ENCODE results near the gene SRGAP1.
"Not testable (repeated sequence)": the region's sequence is repeated elsewhere in the genome, so short reads cannot be mapped to it uniquely, and the experiment has no call there.

Gene SRGAP1

DNA sequence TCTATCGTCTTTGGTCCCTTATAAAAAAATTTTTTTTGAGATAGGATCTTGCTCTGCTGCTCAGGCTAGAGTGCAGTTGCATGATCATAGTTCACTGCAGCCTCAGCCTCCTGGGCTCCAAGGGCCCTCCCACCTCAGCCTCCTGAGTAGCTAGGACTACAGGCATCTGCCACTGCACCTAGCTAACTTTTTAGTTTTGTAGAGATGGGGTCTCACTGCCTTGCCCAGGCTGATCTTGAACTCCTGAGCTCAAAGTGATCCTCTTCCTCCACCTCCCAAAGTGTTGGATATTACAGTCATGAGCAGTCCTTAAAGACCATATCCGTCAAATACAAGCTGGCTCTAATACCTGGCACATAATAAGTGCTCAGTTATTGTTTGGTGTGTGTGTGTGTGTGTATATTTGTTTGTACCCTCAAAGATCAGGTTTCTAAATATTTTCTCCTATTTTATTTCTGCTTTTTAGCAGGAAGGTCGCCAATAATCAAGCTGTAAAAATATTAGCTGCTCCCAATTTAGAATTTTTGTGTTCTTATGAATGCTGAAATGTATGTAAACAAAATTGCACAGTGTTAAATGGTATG is 30.5 kb downstream of the SRGAP1 start:
- no peak for DNase-seq

DNA sequence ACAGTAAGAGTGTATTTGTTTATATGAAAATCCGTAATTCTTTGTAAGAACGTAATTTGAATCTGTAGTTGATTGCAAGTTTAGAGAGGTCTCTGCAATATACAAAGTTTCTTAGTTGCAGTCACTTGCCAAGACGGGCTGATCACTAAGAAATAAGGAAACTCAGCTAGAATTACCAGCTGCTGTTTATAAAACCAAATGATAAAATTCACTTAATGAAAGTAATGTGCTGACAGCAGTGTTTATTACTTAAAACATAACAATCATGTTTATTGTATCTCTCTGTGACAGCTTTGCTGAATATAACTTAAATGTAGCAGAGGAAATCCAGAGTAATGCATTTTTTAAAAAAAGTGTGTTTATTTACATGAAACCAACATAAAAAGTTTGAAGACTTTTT is 31.2 kb downstream of the SRGAP1 start:
- no peak for DNase-seq

DNA sequence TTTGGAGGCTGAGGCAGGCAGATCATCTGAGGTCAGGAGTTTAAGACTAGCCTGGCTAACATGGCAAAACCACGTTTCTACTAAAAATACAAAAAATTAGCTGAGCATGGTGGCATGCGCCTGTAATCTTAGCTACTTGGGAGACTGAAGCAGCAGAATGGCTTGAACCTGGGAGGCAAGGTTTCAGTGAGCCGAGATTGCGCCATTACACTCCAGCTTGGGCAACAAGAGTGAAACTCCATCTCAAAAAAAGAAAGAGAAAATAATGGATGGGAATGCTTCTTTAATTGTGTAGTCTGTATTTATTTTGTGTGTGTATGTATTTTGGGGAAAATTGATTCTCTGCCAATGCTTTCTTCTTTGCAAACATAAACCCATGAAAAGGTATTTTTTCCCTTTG is 32.5 kb downstream of the SRGAP1 start:
- no peak for DNase-seq

DNA sequence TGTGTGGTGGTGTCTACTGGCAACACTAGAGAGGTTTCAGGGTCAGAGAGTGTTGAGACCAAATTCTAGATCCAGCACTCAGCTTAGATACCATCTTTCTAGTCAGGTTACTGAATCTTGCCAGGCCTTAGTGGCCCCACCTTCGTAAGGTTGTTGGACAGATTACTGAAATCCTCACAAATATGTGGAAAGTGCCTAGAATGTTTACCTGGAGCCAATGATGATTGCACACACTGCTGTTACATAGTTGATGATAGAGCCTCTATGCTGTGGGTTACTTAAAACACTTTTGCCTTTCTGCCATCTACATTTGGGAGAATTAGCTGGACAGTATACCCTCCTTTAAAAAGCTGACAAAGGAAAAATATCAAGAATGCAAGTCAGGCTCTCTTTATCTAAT is 33.2 kb downstream of the SRGAP1 start:
- no peak for DNase-seq

DNA sequence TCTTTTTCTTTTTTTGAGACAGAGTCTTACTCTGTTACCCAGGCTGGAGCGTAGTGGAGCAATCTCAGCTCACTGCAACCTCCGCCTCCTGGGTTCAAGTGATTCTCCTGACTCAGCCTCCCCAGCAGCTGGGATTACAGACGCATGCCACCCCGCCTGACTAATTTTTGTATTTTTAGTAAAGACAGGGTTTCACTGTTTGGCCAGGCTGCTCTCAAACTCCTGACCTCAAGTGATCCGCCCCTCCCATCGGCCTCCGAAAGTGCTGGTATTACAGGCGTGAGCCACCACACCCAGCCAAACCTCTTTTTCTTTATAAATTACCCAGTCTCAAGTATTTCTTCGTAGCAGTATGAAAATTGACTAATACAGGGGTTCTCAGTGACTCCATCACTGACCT is 35.7 kb downstream of the SRGAP1 start:
- not testable (repeated sequence) for DNase-seq

DNA sequence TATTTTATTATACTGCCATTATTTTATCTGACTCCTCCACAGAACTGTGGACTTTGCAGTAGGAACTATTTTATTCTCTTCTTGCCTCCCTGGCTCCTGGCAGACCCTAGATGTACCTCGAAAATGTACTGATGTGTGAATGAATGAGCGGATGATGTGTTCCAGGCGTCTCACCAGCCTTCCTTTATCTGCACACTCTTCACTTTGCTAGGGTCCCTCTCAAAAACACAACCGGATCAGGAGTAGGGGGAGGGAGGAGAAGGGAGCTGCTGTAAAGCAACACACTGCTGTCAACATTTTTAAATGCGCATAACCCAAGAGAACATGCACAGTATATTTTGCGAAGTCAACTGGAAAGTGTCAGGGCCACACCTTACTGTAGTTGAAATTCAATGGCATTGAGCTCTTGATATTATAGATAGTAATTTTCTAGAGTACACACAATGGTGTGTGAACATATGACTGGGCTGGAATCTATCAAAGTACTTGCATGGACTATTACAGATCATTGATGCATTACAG is 36.3 kb downstream of the SRGAP1 start:
- no peak for DNase-seq

DNA sequence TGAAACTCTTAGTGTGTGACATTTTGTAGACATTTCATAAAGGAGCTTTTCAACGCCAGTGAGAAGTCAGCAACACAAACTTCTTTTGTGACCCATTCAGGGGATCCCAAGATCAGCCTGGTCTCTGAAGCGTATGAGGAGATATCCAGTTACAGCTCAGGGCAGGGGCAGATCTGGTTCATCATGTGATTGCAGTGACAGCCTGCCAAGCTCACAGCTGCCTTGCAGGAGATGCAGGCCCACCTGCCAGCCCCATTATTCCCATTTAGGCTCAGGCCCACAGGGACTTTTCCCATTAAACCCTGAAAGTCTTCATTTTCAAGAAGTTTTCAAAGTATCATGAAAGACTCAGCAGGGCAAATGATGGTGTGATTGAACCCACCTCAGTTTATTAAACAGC is 38.3 kb downstream of the SRGAP1 start:
- no peak for DNase-seq

DNA sequence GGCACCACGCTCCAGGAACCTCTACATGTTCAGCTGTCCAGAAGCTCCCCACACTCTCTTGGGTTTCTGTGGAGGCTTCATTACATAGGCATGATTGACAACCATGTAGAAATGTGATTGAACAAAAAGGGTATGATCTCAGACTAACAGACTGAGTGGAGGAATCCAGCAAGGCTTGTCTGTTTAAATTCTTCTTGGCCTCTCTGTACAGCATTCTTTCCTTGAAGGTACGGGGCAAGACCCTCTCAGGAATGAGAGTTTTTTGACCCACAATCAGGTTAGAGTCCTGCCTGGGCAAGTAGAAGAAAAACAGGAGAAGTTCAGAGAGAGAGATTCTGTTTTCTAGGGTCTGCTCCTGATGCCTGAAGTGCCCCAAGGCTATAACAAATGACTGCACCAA is 40.9 kb downstream of the SRGAP1 start:
- DNase-seq, result no peak

DNA sequence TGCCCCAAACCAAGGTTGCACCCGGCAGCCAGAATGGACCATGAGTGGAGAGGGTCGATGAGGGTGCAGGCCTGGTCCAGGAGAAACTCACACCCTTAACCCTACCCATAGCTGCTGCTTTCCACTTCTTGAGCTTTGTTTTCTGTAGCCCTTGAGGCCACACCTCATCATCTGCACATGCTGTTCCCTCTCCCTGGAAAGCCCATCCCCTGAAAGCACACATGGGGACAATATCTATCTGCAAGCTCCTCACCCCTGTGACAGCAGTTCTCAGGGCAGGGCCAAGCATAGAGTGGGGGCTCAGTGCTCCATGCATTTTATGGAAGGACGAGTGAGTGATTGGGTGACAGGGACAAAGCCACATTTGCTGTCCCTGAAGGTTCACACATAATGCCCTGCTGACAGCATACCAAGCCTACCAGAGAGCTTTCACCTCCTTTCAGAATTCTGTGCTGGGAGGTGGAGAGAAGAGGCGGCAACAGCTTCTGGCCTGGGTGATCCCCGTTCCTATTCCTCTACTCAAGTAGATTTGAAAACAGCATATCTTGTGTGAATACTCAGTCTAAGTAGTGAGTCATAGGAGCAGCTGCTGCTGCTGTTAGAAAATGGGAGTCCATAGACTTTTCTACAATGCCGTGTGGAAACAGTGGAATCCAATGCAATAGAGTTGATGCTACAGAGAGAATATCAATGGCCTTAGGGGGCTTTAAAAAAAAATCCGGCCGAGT is 44.6 kb downstream of the SRGAP1 start:
- DNase-seq, result no peak

DNA sequence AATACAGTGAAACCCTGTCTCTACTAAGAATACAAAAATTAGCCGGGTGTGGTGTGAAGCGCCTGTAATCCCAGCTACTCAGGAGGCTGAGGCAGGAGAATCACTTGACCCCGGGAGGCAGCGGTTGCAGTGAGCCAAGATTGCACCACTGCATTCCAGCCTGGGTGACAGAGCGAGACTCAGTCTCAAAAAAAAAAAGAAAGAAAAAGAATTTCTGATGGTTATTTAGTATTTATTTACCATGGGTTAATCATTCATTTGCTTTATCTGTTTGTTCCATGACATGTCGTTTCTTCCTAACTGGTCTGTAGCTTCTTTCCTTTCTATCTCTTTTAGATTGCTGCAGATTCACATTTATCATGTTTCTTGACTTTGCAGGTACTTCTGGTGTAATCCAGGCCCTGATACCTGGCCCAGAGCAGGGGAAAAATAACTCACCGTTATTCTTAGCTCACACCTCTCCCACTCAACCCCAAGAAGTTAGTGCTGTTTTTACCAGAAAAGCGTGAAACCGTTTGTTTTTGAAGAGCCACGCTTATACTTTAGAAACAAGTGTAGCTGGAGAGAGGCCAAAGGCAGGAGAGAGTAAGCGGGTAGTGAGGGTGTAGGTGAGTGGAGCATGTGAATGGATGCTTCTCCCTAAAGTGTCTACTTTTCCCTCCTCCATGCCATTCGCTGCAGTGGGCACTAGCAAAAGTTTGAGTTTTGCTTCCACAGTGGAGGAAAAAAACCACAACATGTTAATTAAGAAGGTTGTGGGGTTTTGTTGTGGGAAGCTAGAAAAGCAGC is 45.4 kb downstream of the SRGAP1 start:
- DNase-seq, result no peak

DNA sequence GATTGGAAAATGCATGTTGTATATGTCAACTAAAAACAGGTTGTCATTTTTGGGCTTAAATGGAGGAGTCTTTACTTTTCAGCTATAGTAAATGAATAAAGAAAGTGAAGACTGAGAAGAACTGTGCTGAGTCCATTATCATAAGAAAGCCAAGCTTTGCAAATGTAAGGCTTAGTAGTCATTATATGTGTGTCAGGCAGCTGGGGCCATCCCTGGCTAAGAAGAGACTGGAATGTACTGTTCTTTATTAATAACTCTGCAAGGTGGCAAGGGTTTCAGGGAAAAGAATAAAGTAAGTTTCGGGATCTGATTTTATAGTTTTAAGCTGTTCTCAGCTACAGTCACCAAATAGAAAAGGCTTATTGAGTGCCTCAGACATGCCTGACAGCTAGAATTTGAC is 48.7 kb downstream of the SRGAP1 start:
- no peak for DNase-seq

DNA sequence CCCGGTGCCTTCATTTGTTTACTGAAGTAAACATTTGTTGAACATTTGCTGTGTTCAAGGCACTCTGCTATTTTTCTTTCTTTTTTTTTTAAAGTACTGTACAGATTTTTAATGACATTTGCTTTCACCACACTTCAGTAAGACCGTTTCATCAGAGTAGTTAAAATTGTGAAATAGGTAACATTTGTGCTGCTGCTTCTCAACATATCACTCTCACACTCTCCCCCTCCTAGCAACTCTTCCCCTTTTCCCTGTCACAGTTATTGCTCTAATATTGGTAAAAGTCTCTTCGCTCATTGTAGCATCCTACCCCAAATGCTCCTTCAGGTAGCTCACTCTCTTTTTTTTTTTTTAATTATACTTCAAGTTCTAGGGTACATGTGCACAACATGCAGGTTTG is 49.6 kb downstream of the SRGAP1 start:
- no peak for DNase-seq

DNA sequence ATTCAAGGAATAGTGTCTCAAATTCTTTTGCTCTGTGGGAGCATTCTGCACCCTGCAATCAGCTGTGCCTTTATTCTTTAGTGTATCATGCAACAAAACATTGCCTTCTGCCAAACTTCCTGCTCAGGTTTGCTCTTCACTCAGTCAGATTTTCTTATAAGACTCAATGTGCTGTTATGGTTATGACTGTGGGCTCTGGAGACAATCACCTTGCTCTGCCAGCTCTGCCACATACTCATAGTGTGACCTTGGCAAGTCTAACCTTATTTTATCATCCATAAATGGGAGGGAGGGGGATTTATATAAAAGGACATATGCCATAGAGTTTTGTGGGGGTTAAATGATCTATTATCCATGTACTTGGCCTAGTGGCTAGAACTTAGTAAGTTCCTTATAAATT is 51.3 kb downstream of the SRGAP1 start:
- DNase-seq, result no peak

DNA sequence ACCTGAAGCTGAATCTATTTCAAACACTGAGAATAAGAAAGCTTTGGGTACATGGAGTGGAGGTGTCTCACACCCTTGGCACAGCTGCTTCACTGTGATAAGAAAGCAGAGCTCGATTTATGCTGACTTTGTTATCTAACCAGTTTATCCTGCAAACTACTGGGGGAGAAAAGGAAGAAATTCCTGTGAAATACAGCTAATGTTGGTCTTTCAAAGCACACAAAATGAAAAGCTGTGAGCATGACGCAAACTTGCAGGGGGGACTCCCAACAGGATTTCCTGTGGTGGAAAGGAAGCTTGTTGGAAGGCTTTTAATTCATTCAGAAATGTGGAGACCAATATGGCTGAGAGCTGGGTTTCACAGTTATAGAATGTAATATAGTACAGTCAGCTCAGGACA is 53.4 kb downstream of the SRGAP1 start:
- no peak for DNase-seq

DNA sequence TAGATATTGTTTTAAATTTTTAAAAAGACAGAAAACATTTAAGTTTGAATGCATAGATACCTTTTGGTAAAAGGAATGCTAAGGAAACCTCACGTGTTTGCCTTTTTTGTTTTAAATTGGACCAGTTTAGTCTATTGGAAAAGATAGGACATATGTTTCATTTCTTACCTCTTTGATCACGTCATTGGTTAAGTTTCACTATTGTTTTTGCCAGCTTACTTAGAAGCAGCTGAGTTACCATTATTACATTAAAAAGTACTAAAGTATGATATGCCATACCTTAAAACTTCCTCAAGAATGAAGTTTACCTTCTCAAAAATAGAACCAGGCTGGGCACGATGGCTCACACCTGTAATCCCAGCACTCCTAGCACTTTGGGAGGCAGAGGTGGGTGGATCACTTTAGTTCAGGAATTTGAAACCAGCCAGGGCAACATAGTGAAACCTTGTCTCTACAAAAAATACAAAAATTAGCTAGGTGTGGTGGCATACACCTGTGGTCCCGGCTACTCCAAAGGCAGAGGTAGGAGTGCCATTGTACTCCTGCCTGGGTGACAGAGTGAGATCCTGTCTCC is 54.4 kb downstream of the SRGAP1 start:
- no peak for DNase-seq

DNA sequence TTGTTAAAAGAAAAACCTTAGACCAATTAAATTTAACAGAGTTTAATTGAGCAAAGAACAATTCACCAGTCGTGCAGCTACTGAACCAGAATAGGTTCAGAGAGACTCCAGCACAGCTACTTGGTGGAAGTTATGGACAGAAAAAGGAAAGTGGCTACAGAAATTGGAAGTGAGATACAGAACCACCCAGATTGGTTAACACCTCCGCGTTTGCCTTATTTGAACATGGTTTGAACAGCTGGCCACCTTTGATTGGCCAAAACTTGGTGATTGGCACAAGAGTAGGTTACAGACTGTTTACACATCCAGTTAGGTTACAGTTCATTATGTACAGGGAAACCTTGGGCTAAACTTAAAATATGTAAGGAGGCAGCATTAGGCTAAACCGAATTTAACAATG is 54.9 kb downstream of the SRGAP1 start:
- DNase-seq, result no peak

DNA sequence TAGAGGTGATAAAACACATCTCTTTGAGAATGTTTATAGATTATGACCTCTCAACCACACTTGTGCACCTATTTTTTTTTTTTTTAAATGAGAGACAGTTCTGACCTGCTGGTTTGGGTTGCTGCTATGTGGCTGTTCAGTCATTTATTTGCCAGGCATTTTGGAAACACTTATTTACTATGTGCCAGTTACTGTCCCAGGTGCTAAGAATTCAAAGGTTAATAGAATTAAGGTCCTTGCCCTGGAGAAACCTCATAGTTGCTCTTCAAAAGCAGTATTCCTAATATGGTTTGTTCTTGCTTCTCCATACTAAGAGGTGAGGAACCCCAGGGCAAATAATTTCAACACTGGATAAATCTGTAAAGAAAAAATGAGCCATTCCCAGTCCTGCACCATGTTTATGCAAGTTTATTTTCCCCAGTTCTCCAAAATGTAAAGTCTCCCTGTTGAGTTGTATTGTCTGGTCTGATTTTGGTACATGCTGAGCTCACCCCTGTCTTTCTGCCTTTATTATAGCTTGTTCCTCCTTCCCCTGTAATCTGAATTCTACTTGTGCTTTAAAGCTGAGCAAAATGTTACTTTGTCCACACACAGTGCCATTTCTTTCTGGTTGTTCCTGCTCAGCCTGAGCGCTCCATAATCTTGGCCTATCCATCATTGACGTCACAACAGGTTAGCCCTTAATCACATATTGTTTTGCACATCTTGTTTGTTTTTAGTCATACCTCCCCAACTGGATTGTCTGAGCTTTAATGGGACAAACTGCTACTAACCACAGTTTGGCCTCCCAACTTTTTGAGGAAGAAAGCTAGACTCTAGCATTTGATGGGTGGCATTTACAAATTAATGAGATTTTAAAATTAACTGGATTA is 56.7 kb downstream of the SRGAP1 start:
- no peak for DNase-seq

DNA sequence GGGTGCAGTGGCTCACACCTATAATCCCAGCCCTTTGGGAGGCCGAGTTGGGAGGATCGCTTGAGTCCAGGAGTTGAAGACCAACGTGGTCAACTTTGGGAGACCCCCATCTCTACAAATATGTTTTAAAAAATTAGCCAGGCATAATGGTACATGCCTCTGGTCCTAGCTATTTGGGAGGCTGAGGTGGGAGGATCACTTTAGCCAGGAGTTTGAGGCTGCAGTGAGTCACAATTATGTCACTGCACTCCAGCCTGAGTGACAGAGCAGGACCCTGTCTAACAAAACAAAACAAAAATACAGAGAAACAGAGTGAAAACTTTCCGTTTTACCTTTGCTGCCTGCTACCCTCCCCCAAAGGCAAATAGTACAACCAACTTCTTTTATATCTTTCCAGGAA is 60.2 kb downstream of the SRGAP1 start:
- DNase-seq, result no peak

DNA sequence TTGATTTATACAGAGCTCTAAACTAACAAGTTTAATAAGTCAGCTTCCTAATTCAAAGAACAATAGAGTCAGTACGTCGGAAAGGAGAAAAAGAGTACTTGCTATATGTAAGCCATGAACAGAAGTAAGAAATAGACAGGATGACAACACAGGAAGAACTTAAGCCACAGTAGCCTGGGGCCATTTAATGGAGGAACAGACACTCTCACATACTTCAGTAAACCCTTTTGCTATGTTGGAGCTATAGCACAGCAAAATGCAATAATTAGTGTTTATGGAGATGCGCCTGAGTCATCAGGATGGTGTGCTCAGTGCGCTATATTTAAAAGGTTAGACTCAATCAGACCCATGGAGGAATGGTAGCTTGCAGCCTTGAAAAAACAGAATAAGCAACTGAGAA is 61.0 kb downstream of the SRGAP1 start:
- no peak for DNase-seq

DNA sequence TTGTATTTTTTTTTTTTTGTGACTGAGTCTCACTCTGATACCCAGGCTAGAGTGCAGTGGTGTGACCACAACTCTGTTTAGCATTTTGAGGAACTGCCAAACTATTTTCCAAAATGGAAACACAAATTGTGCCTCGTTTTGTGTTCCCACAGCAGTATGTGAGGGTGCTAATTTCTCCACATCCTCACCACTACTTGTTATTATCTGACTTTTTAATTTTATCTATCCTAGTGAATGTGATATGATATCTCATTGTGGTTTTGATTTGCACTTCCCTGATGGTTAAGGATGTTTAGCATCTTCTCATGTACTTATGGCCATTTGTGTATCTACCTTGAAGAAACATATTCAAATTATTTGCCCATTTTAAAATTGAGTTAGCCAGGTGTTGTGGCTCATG is 62.4 kb downstream of the SRGAP1 start:
- no peak for DNase-seq

DNA sequence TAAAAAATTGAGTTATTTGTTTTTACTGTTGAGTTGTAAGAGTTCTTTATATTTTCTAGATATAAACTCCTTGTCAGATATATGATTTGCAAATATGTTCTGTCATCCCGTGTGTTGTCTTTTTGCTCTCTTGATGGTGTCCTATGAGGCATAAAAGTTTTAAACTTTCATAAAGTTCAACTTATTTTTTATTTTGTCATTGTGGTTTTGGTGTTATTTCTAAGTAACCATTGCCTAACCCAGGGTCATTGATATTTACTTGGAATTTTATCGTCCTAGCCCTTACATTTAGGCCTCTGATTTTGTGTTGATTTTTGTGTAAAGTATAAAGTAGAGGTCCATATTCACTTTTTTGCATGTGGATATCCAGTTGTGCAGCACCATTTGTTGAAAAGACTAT is 63.1 kb downstream of the SRGAP1 start:
- DNase-seq, result no peak

DNA sequence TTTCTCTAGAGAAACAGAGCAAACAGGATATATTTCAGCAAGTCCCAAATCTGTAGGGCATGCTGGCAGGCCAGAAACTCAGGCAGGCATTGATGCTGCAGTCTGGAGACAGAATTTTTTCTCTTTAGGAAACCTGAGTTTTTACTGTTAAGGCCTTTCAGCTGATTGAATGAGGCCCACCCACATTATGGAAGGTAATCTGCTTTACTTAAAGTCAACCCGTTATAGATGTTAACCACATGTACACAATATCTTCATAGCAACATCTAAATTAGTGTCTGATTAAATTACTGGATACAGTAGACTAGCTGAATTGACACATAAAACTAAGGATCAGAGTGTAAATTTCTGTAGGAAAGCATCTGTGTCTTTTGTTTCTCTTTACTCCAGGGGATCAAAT is 65.2 kb downstream of the SRGAP1 start:
- no peak for DNase-seq

DNA sequence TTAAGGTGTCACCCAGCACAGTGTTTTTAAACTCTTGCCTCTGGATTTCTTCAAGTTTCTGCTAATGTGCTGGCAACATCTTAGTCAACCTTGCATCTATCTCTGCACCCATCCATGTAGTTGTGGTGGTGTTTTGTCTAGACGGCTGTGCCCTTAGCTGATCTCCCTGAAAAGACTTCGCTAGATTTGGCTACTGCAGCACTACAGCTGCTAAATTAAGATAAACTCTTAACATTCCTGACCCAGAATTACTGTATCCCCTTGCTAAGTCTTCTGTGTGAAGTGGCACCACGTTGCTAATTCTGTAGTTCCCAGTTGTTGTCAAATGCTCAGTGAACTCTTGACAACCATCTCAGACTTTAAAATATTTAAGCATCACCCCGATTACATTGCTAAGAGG is 66.8 kb downstream of the SRGAP1 start:
- no peak for DNase-seq

All from activated CD4-positive, alpha-beta T cell treated with anti-CD3 and anti-CD28 coated beads, Interleukin-2, amount 50 U/mL, for 16 hours (primary cell).